AG04450 (cell line): ENCODE results near the gene SLC28A2. TPM values are rescaled to one million over a fixed set of nuclear protein-coding genes. Genes with fewer than 3 reads are reported as not detected.

Experiments
- CTCF ChIA-PET: fragments of 300-600, 350-600 bp; formaldehyde crosslinking; extraction: SDS; loops from one replicate; lab custom pipeline; 2022; ENCODE audit warnings: antibody characterized with exemption, inconsistent platforms; lab: Charles Lee
- POLR2A ChIA-PET: fragments of 350-600 bp; formaldehyde crosslinking; extraction: SDS; loops from one replicate; lab custom pipeline; 2021; ENCODE audit warnings: antibody characterized with exemption, inconsistent platforms; lab: Yijun Ruan, JAX
- DNase-seq: peaks from one replicate; pipeline ENCODE4 v3.0.0-alpha.2; 2011; ENCODE audit warnings: low read depth, low spot score
- H3K27ac ChIP-seq: one replicate; pipeline ENCODE4 v1.5.1; 2012; ENCODE audit warnings: low read depth, low read length, control low read depth
- H3K27me3 ChIP-seq: one replicate; pipeline ENCODE4 v1.6.0; 2012; ENCODE audit warnings: low read length; ENCODE audit not compliant: control insufficient read depth, insufficient read depth
- H3K4me3 ChIP-seq: 2 replicates; pipeline ENCODE4 v1.5.1; 2011; ENCODE audit warnings: mild to moderate bottlenecking, low read depth, low read length, control low read depth
- H3K9me3 ChIP-seq: 2 replicates; pipeline ENCODE4 v1.5.1; 2012; ENCODE audit warnings: low read length; ENCODE audit not compliant: control insufficient read depth, insufficient read depth
- polyA plus RNA-seq: library from polyadenylated mRNA; depleted of rRNA; stranded (reverse); fragments of >200 nt; gene quantifications from 2 replicates; pipeline ENCODE4 v1.2.3, GENCODE V29; 2011
- TF ChIP-seq, protein P1 (sequence below): IDR thresholded peaks from 2 replicates; pipeline ENCODE4 v1.5.1; 2011; ENCODE audit warnings: low read depth, low read length, control low read depth, inconsistent platforms

Gene SLC28A2
- polyA plus RNA-seq, 1 experiment = not detected

DNA sequence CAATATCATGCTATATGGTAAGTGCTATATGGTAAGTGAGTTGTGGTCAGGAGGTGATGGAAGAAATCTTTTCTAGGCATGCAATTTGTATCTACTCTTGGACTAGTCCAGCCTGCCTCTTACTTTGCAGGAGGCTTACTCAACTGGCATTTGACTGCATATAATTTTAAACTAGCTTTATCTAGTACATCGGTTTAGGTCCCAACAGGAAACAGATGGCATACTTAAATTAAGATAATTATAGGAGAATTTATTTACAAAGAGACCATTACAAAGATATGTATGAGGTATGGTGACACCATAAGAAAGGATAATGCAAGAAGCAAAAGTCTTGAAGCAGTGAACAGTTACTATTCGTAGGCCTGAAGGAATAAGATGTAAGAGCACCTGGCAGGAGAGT, 7.8 kb downstream of the SLC28A2 start:
- Histone ChIP-seq H3K27ac (no peak overlapping the region), H3K9me3 (no peaks in the 10 kb centered on the region), H3K4me3 (no peak overlapping the region), H3K27me3 (peaks cover 3% of the 10 kb centered on the region)
- TF ChIP-seq, protein P1, sequence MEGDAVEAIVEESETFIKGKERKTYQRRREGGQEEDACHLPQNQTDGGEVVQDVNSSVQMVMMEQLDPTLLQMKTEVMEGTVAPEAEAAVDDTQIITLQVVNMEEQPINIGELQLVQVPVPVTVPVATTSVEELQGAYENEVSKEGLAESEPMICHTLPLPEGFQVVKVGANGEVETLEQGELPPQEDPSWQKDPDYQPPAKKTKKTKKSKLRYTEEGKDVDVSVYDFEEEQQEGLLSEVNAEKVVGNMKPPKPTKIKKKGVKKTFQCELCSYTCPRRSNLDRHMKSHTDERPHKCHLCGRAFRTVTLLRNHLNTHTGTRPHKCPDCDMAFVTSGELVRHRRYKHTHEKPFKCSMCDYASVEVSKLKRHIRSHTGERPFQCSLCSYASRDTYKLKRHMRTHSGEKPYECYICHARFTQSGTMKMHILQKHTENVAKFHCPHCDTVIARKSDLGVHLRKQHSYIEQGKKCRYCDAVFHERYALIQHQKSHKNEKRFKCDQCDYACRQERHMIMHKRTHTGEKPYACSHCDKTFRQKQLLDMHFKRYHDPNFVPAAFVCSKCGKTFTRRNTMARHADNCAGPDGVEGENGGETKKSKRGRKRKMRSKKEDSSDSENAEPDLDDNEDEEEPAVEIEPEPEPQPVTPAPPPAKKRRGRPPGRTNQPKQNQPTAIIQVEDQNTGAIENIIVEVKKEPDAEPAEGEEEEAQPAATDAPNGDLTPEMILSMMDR = no peak
- no peak for DNase-seq
- POLR2A ChIA-PET = no interaction called here
- CTCF ChIA-PET = no interaction called here

DNA sequence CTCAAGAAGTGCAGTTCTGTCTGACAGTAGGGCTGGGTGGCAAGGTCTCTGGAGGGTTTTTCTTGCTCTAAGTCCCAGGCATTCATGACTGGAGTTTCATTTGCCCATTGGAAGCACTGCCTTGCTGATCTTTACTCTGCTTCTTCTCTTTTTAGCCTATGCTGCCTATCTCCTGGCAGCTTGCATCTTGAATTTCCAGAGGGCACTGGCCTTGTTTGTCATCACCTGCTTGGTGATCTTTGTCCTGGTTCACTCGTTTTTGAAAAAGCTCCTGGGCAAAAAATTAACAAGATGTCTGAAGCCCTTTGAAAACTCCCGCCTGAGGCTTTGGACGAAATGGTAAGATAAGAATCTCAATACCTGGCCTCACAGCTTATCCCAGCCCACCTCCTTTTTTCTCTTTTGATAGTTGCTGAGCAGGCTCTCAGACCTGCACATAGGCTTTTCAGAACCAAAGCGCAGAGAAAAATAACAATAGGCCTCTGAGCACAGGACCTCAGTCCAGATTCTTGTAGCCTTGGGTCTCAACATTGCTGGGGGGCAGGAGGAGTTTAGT, 10.9 kb downstream of the SLC28A2 start:
- TF ChIP-seq, protein P1 = no peak
- ChIA-PET CTCF (interaction anchor here (1.5 kb wide), 1 partner anchor 196 kb away, joined by 3 read pairs; no protein-coding TSS in a partner anchor), POLR2A (no interaction called here)
- Histone ChIP-seq H3K9me3 (no peaks in the 10 kb centered on the region), H3K27ac (no peak overlapping the region), H3K27me3 (peaks cover 3% of the 10 kb centered on the region), H3K4me3 (no peak overlapping the region)
- no peak for DNase-seq

DNA sequence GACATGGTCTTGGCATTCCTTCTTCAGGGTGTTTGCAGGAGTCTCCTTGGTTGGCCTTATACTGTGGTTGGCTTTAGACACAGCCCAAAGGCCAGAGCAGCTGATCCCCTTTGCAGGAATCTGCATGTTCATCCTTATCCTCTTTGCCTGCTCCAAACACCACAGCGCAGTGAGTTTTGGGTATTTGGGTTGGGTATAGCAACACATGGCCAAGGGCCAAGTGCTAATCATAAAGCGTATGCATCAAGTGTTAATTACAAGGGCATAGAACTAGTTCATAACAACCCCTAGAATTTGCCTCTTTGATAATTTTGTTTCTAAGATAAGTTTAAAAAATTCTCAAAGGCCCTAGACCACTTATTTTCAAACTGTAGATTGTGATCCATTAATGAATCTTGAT, 11.8 kb downstream of the SLC28A2 start:
- no peaks in the 10 kb centered on the region for H3K9me3 ChIP-seq

DNA sequence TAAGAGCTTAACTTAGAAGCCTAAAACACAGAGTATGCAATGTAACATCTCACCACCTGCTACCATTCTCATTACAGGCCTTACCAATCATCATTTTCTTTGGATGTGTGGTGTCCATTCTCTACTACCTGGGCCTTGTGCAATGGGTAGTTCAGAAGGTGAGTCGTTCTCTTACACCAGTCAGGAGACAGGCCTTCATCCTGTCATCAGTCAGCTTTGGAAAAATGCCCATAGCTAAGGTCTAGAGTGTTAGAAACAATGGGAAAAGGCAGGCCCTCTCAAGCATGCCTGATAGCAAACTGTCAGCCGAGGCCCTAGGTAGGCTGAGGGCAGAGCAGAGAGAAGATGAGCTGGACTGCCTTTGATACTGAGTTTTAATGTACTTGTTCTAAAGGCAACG, 13.5 kb downstream of the SLC28A2 start:
- Histone ChIP-seq H3K27me3 (peaks cover 3% of the 10 kb centered on the region), H3K4me3 (no peak overlapping the region), H3K9me3 (no peaks in the 10 kb centered on the region), H3K27ac (no peak overlapping the region)
- TF ChIP-seq, protein P1 = no peak
- ChIA-PET CTCF (interaction anchor here (0.6 to 1.1 kb wide), 2 partner anchors 60 to 61 kb away, joined by 3 read pairs; no protein-coding TSS in a partner anchor), POLR2A (no interaction called here)
- DNase-seq = no peak

More for the DNA sequence above, 11.8 kb downstream of the SLC28A2 start:
- Histone ChIP-seq H3K27ac (no peak overlapping the region), H3K27me3 (peaks cover 3% of the 10 kb centered on the region), H3K4me3 (no peak overlapping the region)
- TF ChIP-seq, protein P1 = no peak
- no peak for DNase-seq
- CTCF ChIA-PET = no interaction called here
- POLR2A ChIA-PET = no interaction called here

DNA sequence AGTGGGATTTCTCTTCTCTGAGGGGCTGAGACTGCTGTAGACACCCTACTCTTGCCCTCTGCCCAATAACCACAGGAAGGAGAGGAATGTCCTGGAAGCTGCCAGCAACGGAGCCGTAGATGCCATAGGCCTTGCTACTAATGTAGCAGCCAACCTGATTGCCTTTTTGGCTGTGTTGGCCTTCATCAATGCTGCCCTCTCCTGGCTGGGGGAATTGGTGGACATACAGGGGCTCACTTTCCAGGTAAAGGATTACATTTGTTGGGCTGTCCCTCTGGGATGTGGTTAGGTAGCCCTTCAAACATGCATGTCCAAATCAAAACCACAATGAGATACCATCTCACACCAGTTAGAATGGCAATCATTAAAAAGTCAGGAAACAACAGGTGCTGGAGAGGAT, 16.1 kb downstream of the SLC28A2 start:
- ChIA-PET POLR2A (no interaction called here), CTCF (no interaction called here)
- Histone ChIP-seq H3K27ac (no peak overlapping the region), H3K27me3 (no peaks in the 10 kb centered on the region), H3K4me3 (no peak overlapping the region), H3K9me3 (no peaks in the 10 kb centered on the region)
- TF ChIP-seq, protein P1 = peak; percentile 17; the same call in 1 of the 2 replicates
- DNase-seq = no peak
